AG09319 (cell line): ENCODE measurements around the gene SERP2.

Source experiments
- DNase-seq: peaks from one replicate; pipeline ENCODE4 v3.0.0-alpha.2; 2010; ENCODE audit warnings: low read depth; ENCODE audit errors: extremely low read depth
- CTCF ChIP-seq: IDR thresholded peaks from 2 replicates; pipeline ENCODE4 v1.5.1; 2011; ENCODE audit warnings: low read depth, mild to moderate bottlenecking, inconsistent platforms, low read length, moderate library complexity

SERP2 gene

GRCh38 chr13:44439452-44440024, 65.9 kb downstream of the SERP2 start:
- no peak for TF ChIP-seq CTCF

GRCh38 chr13:44440046-44440608, 66.5 kb downstream of the SERP2 start:
- no peak for TF ChIP-seq CTCF
- no peak for DNase-seq

More at GRCh38 chr13:44439452-44440024, 65.9 kb downstream of the SERP2 start:
- DNase-seq, result no peak
